SU-DHL-6 (cell line): ENCODE results near the gene RPS14.
A peak's percentile ranks its signal among the peaks of the same experiment; 100 is the strongest.

ENCODE experiments used
- CTCF ChIP-seq: fragments of 200-600 bp; sonication (generic); IDR thresholded peaks from one replicate; pipeline ENCODE4 v1.5.1; 2017; ENCODE audit warnings: antibody characterized with exemption, mild to moderate bottlenecking, low read length, moderate library complexity; ENCODE audit not compliant: insufficient read depth, poor library complexity, severe bottlenecking
- EZH2phosphoT487 ChIP-seq: fragments of 200-600 bp; sonication (generic), shearing (Covaris generic); conservative IDR thresholded peaks from 2 replicates; pipeline ENCODE4 v1.6.1; 2018; ENCODE audit warnings: mild to moderate bottlenecking, antibody characterized with exemption, low read length, moderate library complexity, mixed read lengths

- TF ChIP-seq EZH2phosphoT487: no peak
- peak; percentile 21 for TF ChIP-seq CTCF
Measured at GRCh38 chr5:150438873-150439546, 10.5 kb downstream of the RPS14 start.
